ENCODE data around the gene ADGRB3.

The ADGRB3 gene

DNA sequence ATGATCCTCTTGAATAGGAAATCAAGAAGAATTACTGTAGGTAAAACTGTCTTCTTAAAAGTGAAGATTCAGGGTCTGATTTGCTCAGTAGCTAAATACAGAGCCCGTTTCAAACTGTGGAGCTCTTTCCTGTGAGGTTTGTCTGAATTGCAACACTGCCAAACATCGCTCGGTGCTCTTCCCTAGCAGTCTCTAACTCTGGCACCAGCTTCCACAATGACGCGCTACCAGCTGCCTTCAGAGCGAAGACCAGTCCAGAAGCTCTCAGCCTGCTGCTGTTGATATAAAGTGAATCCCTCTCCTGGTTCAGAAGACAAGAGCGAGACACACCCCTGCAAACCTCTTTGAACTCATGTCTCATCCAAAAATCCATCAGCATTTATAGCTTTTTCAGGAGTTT is 714.7 kb downstream of the ADGRB3 start:
- H3K4me3 ChIP-seq (ENCODE audit: low read depth, low read length) = no peak overlapping the region
- TF ChIP-seq, protein P1, sequence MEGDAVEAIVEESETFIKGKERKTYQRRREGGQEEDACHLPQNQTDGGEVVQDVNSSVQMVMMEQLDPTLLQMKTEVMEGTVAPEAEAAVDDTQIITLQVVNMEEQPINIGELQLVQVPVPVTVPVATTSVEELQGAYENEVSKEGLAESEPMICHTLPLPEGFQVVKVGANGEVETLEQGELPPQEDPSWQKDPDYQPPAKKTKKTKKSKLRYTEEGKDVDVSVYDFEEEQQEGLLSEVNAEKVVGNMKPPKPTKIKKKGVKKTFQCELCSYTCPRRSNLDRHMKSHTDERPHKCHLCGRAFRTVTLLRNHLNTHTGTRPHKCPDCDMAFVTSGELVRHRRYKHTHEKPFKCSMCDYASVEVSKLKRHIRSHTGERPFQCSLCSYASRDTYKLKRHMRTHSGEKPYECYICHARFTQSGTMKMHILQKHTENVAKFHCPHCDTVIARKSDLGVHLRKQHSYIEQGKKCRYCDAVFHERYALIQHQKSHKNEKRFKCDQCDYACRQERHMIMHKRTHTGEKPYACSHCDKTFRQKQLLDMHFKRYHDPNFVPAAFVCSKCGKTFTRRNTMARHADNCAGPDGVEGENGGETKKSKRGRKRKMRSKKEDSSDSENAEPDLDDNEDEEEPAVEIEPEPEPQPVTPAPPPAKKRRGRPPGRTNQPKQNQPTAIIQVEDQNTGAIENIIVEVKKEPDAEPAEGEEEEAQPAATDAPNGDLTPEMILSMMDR (IDR thresholded peaks at IDR 0.05; ENCODE audit: low read depth, low read length, missing control alignments) = no peak
- DNase-seq (ENCODE audit: low read depth) = no peak

- TF ChIP-seq, protein P1 (IDR thresholded peaks at IDR 0.05; ENCODE audit: low read depth, low read length, missing control alignments) = no peak
- no peak for DNase-seq (ENCODE audit: low read depth)
- H3K4me3 ChIP-seq (ENCODE audit: low read depth, low read length) = no peak overlapping the region
Measured at GRCh38 chr6:69362209-69362608, 727.1 kb downstream of the ADGRB3 start.

DNA sequence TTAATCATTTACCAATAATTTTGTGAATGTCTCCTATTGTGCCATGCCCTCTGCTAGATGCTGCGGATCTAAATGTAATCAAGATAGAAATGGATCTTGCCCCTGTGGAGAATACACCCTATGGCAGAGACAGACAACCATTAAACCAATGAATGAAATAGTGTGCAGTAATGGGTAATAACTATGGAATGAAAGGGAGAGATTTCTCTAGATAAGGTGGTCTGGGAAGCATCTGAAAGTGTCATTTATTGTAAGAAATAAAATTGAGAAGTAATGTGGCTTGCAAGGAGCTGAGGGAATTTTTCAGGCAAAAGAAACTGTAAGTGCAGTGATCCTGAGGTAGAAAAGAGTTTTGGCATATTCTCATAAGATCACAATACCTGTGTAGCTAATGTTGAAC is 731.7 kb downstream of the ADGRB3 start:
- no peak overlapping the region for H3K4me3 ChIP-seq (ENCODE audit: low read depth, low read length)
- no peak for DNase-seq (ENCODE audit: low read depth)
- TF ChIP-seq, protein P1 (IDR thresholded peaks at IDR 0.05; ENCODE audit: low read depth, low read length, missing control alignments) = no peak

GRCh38 chr6:69368613-69369012 is 733.5 kb downstream of the ADGRB3 start:
- TF ChIP-seq, protein P1 (IDR thresholded peaks at IDR 0.05; ENCODE audit: low read depth, low read length, missing control alignments) = no peak
- no peak for DNase-seq (ENCODE audit: low read depth)
- H3K4me3 ChIP-seq (ENCODE audit: low read depth, low read length) = no peak overlapping the region

- TF ChIP-seq, protein P1 (IDR thresholded peaks at IDR 0.05; ENCODE audit: low read depth, low read length, missing control alignments) = no peak
- no peak overlapping the region for H3K4me3 ChIP-seq (ENCODE audit: low read depth, low read length)
- no peak for DNase-seq (ENCODE audit: low read depth)
Measured at GRCh38 chr6:69370763-69371162, 735.7 kb downstream of the ADGRB3 start.

GRCh38 chr6:69378326-69378725 is 743.2 kb downstream of the ADGRB3 start:
- no peak overlapping the region for H3K4me3 ChIP-seq (ENCODE audit: low read depth, low read length)
- TF ChIP-seq, protein P1 (IDR thresholded peaks at IDR 0.05; ENCODE audit: low read depth, low read length, missing control alignments) = no peak
- no peak for DNase-seq (ENCODE audit: low read depth)

DNA sequence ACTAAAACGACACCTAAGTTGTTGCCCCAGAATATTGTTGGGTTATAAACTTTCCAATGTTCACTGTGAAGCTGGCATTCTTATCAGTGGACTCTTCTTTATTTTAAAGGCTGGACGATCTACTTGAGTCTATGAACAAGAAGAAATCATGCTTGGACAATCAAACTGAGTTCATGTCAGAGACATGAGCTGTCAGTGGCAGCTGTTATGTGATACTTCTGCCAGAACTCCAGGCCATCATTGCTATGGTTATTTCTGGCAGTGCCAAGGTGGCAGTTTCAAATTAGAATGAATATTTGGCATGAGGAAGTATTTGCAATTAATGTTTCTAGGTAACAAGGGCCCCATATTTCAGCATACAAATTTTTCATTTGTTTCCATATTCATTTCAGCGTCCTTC is 744.4 kb downstream of the ADGRB3 start:
- no peak for DNase-seq (ENCODE audit: low read depth)
- no peak overlapping the region for H3K4me3 ChIP-seq (ENCODE audit: low read depth, low read length)
- TF ChIP-seq, protein P1 (IDR thresholded peaks at IDR 0.05; ENCODE audit: low read depth, low read length, missing control alignments) = no peak

Data from GM12864 (cell line).